Neuronal stem cell (in vitro differentiated cells): ENCODE measurements around the gene STEAP4.

ENCODE experiments used
- DNase-seq: peaks from one replicate; pipeline ENCODE4 v3.0.0-alpha.2; 2013; ENCODE audit warnings: low spot score
- H2AFZ ChIP-seq: one replicate; pipeline ENCODE4 v1.6.1; 2013; ENCODE audit warnings: mild to moderate bottlenecking, low read length, inconsistent platforms
- H2AK5ac ChIP-seq: 2 replicates; pipeline ENCODE4 v1.6.1; 2013; ENCODE audit warnings: low read depth, mild to moderate bottlenecking, inconsistent platforms, low read length, moderate library complexity, mixed read lengths
- H2BK120ac ChIP-seq: 2 replicates; pipeline ENCODE4 v1.6.1; 2013; ENCODE audit warnings: low read depth, mild to moderate bottlenecking, inconsistent platforms, low read length, moderate library complexity, mixed read lengths
- H2BK12ac ChIP-seq: one replicate; pipeline ENCODE4 v1.6.1; 2013; ENCODE audit warnings: low read length, inconsistent platforms
- H2BK15ac ChIP-seq: 2 replicates; pipeline ENCODE4 v1.6.1; 2013; ENCODE audit warnings: mild to moderate bottlenecking, low read length, inconsistent platforms, mixed read lengths
- H2BK5ac ChIP-seq: one replicate; pipeline ENCODE4 v1.6.1; 2013; ENCODE audit warnings: inconsistent platforms, mild to moderate bottlenecking, low read length, moderate library complexity
- H3K14ac ChIP-seq: one replicate; pipeline ENCODE4 v1.6.1; 2013; ENCODE audit warnings: low read length, inconsistent platforms
- H3K18ac ChIP-seq: 2 replicates; pipeline ENCODE4 v1.6.1; 2013; ENCODE audit warnings: low read length, inconsistent platforms
- H3K23ac ChIP-seq: 2 replicates; pipeline ENCODE4 v1.6.1; 2013; ENCODE audit warnings: low read depth, mild to moderate bottlenecking, mixed read lengths, low read length, inconsistent platforms; ENCODE audit not compliant: poor library complexity
- H3K27ac ChIP-seq: replicated peaks from 3 replicates; pipeline ENCODE4 v1.5.1; 2013; ENCODE audit warnings: low read length, inconsistent platforms
- H3K27me3 ChIP-seq, 3 experiments: 2 replicates each; pipeline ENCODE4 v1.6.1; 2013; ENCODE audit warnings: low read length in 3 of 3, mild to moderate bottlenecking in 2 of 3, inconsistent platforms in 1 of 3, low read depth in 1 of 3, mixed read lengths in 1 of 3, moderate library complexity in 1 of 3; ENCODE audit not compliant: control insufficient read depth in 3 of 3, insufficient read depth in 3 of 3
- H3K36me3 ChIP-seq, 2 donors: replicated peaks in 1 of 2; 2 replicates each; pipeline ENCODE4 v1.6.1; 2013; ENCODE audit warnings: low read length in 2 of 2; ENCODE audit not compliant: control insufficient read depth in 2 of 2, insufficient read depth in 2 of 2
- H3K4ac ChIP-seq: 2 replicates; pipeline ENCODE4 v1.6.1; 2013; ENCODE audit warnings: inconsistent platforms, mild to moderate bottlenecking, low read length, moderate library complexity
- H3K4me1 ChIP-seq, 2 donors: 1 replicate in 1 of 2; 2 replicates in 1 of 2; pipeline ENCODE4 v1.6.1; 2013; ENCODE audit warnings: low read length in 2 of 2, low read depth in 1 of 2; ENCODE audit not compliant: control insufficient read depth in 2 of 2, insufficient read depth in 1 of 2
- H3K4me2 ChIP-seq: one replicate; pipeline ENCODE4 v1.6.1; 2013; ENCODE audit warnings: mild to moderate bottlenecking, low read length, inconsistent platforms; ENCODE audit not compliant: insufficient read depth, poor library complexity, severe bottlenecking
- H3K4me3 ChIP-seq, 2 donors: 2 replicates each; pipeline ENCODE4 v1.5.1; 2013; ENCODE audit warnings: low read length in 2 of 2, mild to moderate bottlenecking in 2 of 2, inconsistent platforms in 1 of 2, moderate library complexity in 1 of 2
- H3K79me1 ChIP-seq: one replicate; pipeline ENCODE4 v1.6.1; 2013; ENCODE audit warnings: low read depth, mild to moderate bottlenecking, inconsistent platforms, low read length, moderate library complexity
- H3K9ac ChIP-seq: one replicate; pipeline ENCODE4 v1.6.1; 2013; ENCODE audit warnings: mild to moderate bottlenecking, low read depth, low read length, inconsistent platforms; ENCODE audit not compliant: poor library complexity
- H3K9me3 ChIP-seq, 2 donors: replicated peaks in 1 of 2; 2 replicates each; pipeline versions ENCODE3 to v1.6.1; 2013; ENCODE audit warnings: low read length in 2 of 2, mild to moderate bottlenecking in 2 of 2, inconsistent platforms in 1 of 2, low read depth in 1 of 2, mixed read lengths in 1 of 2, moderate library complexity in 1 of 2; ENCODE audit not compliant: control insufficient read depth in 2 of 2, insufficient read depth in 1 of 2
- H4K8ac ChIP-seq: one replicate; pipeline ENCODE4 v1.6.1; 2013; ENCODE audit warnings: low read depth, mild to moderate bottlenecking, inconsistent platforms, low read length, moderate library complexity
- H4K91ac ChIP-seq: one replicate; pipeline ENCODE4 v1.6.1; 2013; ENCODE audit warnings: low read length, low read depth, mild to moderate bottlenecking, inconsistent platforms; ENCODE audit not compliant: poor library complexity
- WGBS, 2 donors: extraction: QIAGEN DNeasy Blood & Tissue Kit; methylation state at CpG; one replicate each; pipeline ENCODE4 v1.1.7; 2013; ENCODE audit warnings: missing lambda C conversion rate in 2 of 2, mixed read lengths in 1 of 2; ENCODE audit not compliant: insufficient read length in 2 of 2, insufficient replicate concordance in 1 of 2; ENCODE audit errors: extremely low coverage in 2 of 2; 5-methylcytosine and 5-hydroxymethylcytosine counted together

The STEAP4 gene

DNA sequence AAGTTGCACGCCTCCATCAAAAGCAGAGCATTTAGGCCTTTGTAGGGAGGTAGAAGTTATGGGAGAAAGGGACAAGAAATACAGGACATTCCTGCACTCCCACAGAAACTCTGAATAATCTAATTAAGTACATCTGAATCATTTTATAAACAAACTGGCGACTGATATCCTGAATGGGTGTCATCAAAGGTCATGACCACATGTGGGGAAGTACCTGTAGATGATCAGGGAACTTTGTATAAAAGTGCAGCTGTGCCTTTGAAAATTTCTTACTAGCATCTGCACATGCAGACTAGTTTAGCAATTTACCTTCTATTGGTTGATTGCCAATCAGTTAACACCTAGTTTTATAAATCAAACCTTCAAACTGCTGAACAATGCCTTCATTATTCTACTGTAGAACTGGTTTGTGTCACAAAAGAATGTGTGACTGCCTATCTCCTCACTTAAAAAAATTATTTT lies 17.1 kb downstream of the STEAP4 start:
- WGBS, 2 donors: no CpG with 5 or more reads among the region's 2 CpGs
- H3K23ac ChIP-seq: no peak overlapping the region

DNA sequence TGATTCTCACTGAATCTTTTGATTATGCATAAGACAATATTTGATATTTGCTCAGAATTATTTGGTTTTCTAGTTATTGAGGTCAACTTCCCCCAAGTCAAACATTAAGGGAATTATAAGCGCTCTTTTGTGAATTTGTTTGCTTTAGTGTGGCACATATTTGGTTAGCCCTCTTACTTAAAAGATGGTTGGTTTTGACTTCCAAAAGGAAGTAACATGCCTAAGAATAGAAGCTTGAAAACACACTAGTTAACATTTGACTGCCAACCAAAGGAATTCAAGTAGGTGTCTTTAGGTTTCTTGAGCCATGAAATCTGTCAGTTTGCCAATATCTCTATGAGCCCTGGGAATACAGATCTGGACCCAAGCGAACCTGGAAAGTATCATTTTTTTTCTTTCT lies 24.9 kb downstream of the STEAP4 start:
- WGBS, 2 donors: no CpG with 5 or more reads among the region's 2 CpGs
- H4K8ac ChIP-seq: no peak overlapping the region
- no peaks in the 10 kb centered on the region for H3K4me1 ChIP-seq
- H3K4ac ChIP-seq: no peak overlapping the region
- H2BK15ac ChIP-seq: no peak overlapping the region
- H4K91ac ChIP-seq: no peak overlapping the region
- no peak overlapping the region for H2BK5ac ChIP-seq
- no peak overlapping the region for H2BK120ac ChIP-seq
- no peaks in the 10 kb centered on the region for H3K36me3 ChIP-seq
- no peak overlapping the region for H3K14ac ChIP-seq
- no peak overlapping the region for H3K27ac ChIP-seq
- DNase-seq: no peak
- H2BK12ac ChIP-seq: no peak overlapping the region
- no peak overlapping the region for H3K23ac ChIP-seq
- H3K18ac ChIP-seq: no peak overlapping the region
- H3K79me1 ChIP-seq: no peaks in the 10 kb centered on the region
- no peak overlapping the region for H3K4me2 ChIP-seq
- H3K9me3 ChIP-seq: no peaks in the 10 kb centered on the region
- H2AK5ac ChIP-seq: no peak overlapping the region
- no peak overlapping the region for H3K4me3 ChIP-seq
- no peak overlapping the region for H2AFZ ChIP-seq
- H3K9ac ChIP-seq: no peak overlapping the region
- H3K27me3 ChIP-seq: no peaks in the 10 kb centered on the region

More for the DNA sequence above, 17.1 kb downstream of the STEAP4 start:
- no peak overlapping the region for H2BK15ac ChIP-seq
- H4K8ac ChIP-seq: no peak overlapping the region
- H3K36me3 ChIP-seq: no peaks in the 10 kb centered on the region
- H3K14ac ChIP-seq: no peak overlapping the region
- no peak for DNase-seq
- H2BK5ac ChIP-seq: no peak overlapping the region
- no peak overlapping the region for H3K4me3 ChIP-seq
- H3K4me2 ChIP-seq: no peak overlapping the region
- H2AK5ac ChIP-seq: no peak overlapping the region
- H3K9ac ChIP-seq: no peak overlapping the region
- no peak overlapping the region for H2AFZ ChIP-seq
- no peaks in the 10 kb centered on the region for H3K4me1 ChIP-seq
- H3K27ac ChIP-seq: no peak overlapping the region
- no peaks in the 10 kb centered on the region for H3K27me3 ChIP-seq
- no peak overlapping the region for H4K91ac ChIP-seq
- H2BK120ac ChIP-seq: no peak overlapping the region
- no peak overlapping the region for H3K18ac ChIP-seq
- H3K9me3 ChIP-seq: peaks cover 0 to 4% of the 10 kb centered on the region in 2 donors
- H3K79me1 ChIP-seq: no peaks in the 10 kb centered on the region
- no peak overlapping the region for H3K4ac ChIP-seq
- H2BK12ac ChIP-seq: no peak overlapping the region

DNA sequence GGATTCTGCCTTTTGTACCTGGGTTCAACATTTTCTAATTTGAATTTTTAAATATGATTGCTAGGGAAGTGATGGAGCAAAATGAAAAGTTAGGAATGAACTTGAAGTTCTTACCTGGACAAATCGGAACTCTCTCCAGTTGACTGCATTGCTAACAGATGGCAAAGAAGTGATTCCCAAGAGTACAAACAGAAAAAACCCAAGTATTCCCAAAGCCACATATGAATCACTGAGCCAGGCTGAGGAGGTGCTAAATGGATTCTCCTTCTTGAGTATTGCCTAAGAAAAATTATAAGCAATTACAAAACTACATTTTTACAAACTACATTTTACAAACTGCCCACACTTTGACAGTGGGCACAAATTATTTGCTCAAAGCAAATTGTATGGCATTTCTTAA lies 25.9 kb downstream of the STEAP4 start:
- peaks cover 0 to 2% of the 10 kb centered on the region in 2 donors for H3K4me1 ChIP-seq
- H2BK120ac ChIP-seq: no peak overlapping the region
- H3K4me2 ChIP-seq: no peak overlapping the region
- H2BK5ac ChIP-seq: no peak overlapping the region
- no peaks in the 10 kb centered on the region for H3K9me3 ChIP-seq
- no peak overlapping the region for H2BK15ac ChIP-seq
- no peak overlapping the region for H3K23ac ChIP-seq
- H3K14ac ChIP-seq: no peak overlapping the region
- H2BK12ac ChIP-seq: no peak overlapping the region
- H3K36me3 ChIP-seq: no peaks in the 10 kb centered on the region
- H3K4ac ChIP-seq: no peak overlapping the region
- no peak overlapping the region for H4K91ac ChIP-seq
- H2AK5ac ChIP-seq: no peak overlapping the region
- no peak overlapping the region for H2AFZ ChIP-seq
- no peaks in the 10 kb centered on the region for H3K27me3 ChIP-seq
- DNase-seq: no peak
- H3K4me3 ChIP-seq: no peak overlapping the region
- H3K9ac ChIP-seq: no peak overlapping the region
- H4K8ac ChIP-seq: no peak overlapping the region
- no peaks in the 10 kb centered on the region for H3K79me1 ChIP-seq
- no peak overlapping the region for H3K18ac ChIP-seq
- WGBS, 2 donors: no CpG with 5 or more reads among the region's 1 CpG
- no peak overlapping the region for H3K27ac ChIP-seq

DNA sequence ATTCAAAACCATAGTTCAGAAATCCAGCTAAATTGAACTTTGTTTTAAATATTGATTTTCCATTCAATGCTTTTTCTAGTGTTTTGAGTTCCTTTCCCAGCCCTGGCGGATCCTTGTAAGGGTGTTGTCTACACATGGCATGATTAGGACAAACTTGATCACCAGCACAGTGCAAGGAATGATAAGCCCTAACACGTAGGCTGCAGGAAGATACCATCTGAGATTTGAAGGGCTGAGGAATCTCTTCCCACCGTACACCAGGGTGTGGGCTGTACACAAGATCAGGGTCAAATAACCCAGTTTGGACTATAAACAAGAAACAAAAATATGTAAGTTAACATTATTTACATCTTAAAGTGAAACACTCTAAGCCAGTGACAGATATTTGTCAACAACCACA lies 27.4 kb downstream of the STEAP4 start:
- no CpG with 5 or more reads among the region's 3 CpGs for WGBS, 2 donors
- Histone ChIP-seq H4K91ac (no peak overlapping the region), H3K79me1 (no peaks in the 10 kb centered on the region), H3K4me2 (no peak overlapping the region), H2BK12ac (no peak overlapping the region), H2BK5ac (no peak overlapping the region), H3K27ac (no peak overlapping the region), H2AK5ac (no peak overlapping the region), H3K9ac (no peak overlapping the region), H3K27me3 (no peaks in the 10 kb centered on the region), H3K4me1 (peaks cover 0 to 2% of the 10 kb centered on the region in 2 donors), H3K14ac (no peak overlapping the region), H3K18ac (no peak overlapping the region), H2AFZ (no peak overlapping the region), H3K4me3 (no peak overlapping the region), H3K36me3 (no peaks in the 10 kb centered on the region), H2BK120ac (no peak overlapping the region), H4K8ac (no peak overlapping the region), H3K23ac (no peak overlapping the region), H2BK15ac (no peak overlapping the region), H3K4ac (no peak overlapping the region), H3K9me3 (no peaks in the 10 kb centered on the region)
- DNase-seq: no peak
